HepG2 (cell line): Measurements from ENCODE around the gene CPNE1. TPM values are rescaled to one million over a fixed set of nuclear protein-coding genes. Genes with fewer than 3 reads are reported as not detected.

ENCODE experiments used
- polyA plus RNA-seq, 8 experiments: library from polyadenylated mRNA; depleted of rRNA in 3 of 8; stranded (reverse) in 7 of 8; unstranded in 1 of 8; fragments of >200 nt; fragmentation: Illumina TruSeq in 4 of 8; extraction: Trizol in 4 of 8; gene quantifications; 2 replicates each; pipeline versions ENCODE4 v1.2.1 to v1.2.3, GENCODE V29; 2011 to 2016; ENCODE audit warnings: low read depth in 4 of 8, missing spikeins in 1 of 8, mixed read lengths in 1 of 8; ENCODE audit not compliant: insufficient read depth in 1 of 8
- small RNA-seq, 3 experiments: library from RNA; depleted of rRNA; stranded (forward); fragments of <200 nt; gene quantifications; one replicate each; pipeline ENCODE3, GENCODE V24; 2012; ENCODE audit warnings: low read depth in 2 of 3, low replicate concordance in 1 of 3; ENCODE audit not compliant: insufficient read length in 3 of 3, insufficient read depth in 2 of 3
- total RNA-seq, 5 experiments: library from RNA; depleted of rRNA; stranded (reverse); fragments of >200 nt; fragmentation: Illumina TruSeq; extraction: Trizol; gene quantifications; 2 replicates each; pipeline ENCODE4 v1.2.3, GENCODE V29; 2016; ENCODE audit warnings: low read depth in 1 of 5

CPNE1 gene
- total and polyA plus RNA-seq, 2 of the 13 experiments (the other 11 are each of a cell fraction or from before 2014, with no cell fraction given): 408 to 431 TPM

Small RNA genes within 50 kb of the gene (small RNA-seq; reads per million reads assigned to genes)
- gene RNU6-759P (0 to 0.97 (median 0) reads per million in 3 experiments), gene RPL37P1 (0 reads per million in 3 experiments)

Other genes starting within 250 kb of the CPNE1 start
- not detected in 2 replicates for gene GDF5, start 226.7 kb downstream of the CPNE1 start, total RNA-seq (2016; rRNA removed; fragmentation: Illumina TruSeq; extraction: Trizol)
- not detected in 2 replicates for gene GDF5, start 226.7 kb downstream of the CPNE1 start, polyA plus RNA-seq (2011; rRNA removed)
- gene CEP250, start 209.3 kb downstream of the CPNE1 start, total RNA-seq (2016; rRNA removed; fragmentation: Illumina TruSeq; extraction: Trizol): 55.3 and 55.7 TPM in 2 replicates
- 28.3 and 28.8 TPM in 2 replicates for gene CEP250, start 209.3 kb downstream of the CPNE1 start, polyA plus RNA-seq (2011; rRNA removed)
- gene C20orf173, start 135.2 kb downstream of the CPNE1 start, total RNA-seq (2016; rRNA removed; fragmentation: Illumina TruSeq; extraction: Trizol): not detected in 2 replicates
- gene C20orf173, start 135.2 kb downstream of the CPNE1 start, polyA plus RNA-seq (2011; rRNA removed): not detected in 2 replicates
- gene ERGIC3, start 122.8 kb downstream of the CPNE1 start, total RNA-seq (2016; rRNA removed; fragmentation: Illumina TruSeq; extraction: Trizol): 224 and 407 TPM in 2 replicates
- gene ERGIC3, start 122.8 kb downstream of the CPNE1 start, polyA plus RNA-seq (2011; rRNA removed): 610 and 670 TPM in 2 replicates
- gene SPAG4, start 49.1 kb downstream of the CPNE1 start, total RNA-seq (2016; rRNA removed; fragmentation: Illumina TruSeq; extraction: Trizol): 2.5 and 5.8 TPM in 2 replicates
- gene SPAG4, start 49.1 kb downstream of the CPNE1 start, polyA plus RNA-seq (2011; rRNA removed): 137 and 149 TPM in 2 replicates
- gene RBM12, start within 50 bp of the CPNE1 start, total RNA-seq (2016; rRNA removed; fragmentation: Illumina TruSeq; extraction: Trizol): 104 and 111 TPM in 2 replicates
- 84.9 and 97.9 TPM in 2 replicates for gene RBM12, start within 50 bp of the CPNE1 start, polyA plus RNA-seq (2011; rRNA removed)
- gene NFS1, start 34.5 kb upstream of the CPNE1 start, total RNA-seq (2016; rRNA removed; fragmentation: Illumina TruSeq; extraction: Trizol): 88.1 and 94.4 TPM in 2 replicates
- gene NFS1, start 34.5 kb upstream of the CPNE1 start, polyA plus RNA-seq (2011; rRNA removed): 61.8 and 65.9 TPM in 2 replicates
- gene ROMO1, start 34.5 kb upstream of the CPNE1 start, total RNA-seq (2016; rRNA removed; fragmentation: Illumina TruSeq; extraction: Trizol): 636 and 726 TPM in 2 replicates
- 688 and 755 TPM in 2 replicates for gene ROMO1, start 34.5 kb upstream of the CPNE1 start, polyA plus RNA-seq (2011; rRNA removed)
- gene RBM39, start 77.4 kb upstream of the CPNE1 start, total RNA-seq (2016; rRNA removed; fragmentation: Illumina TruSeq; extraction: Trizol): 431 and 788 TPM in 2 replicates
- 859 and 920 TPM in 2 replicates for gene RBM39, start 77.4 kb upstream of the CPNE1 start, polyA plus RNA-seq (2011; rRNA removed)
- 34.1 and 43.3 TPM in 2 replicates for gene PHF20, start 107.1 kb upstream of the CPNE1 start, total RNA-seq (2016; rRNA removed; fragmentation: Illumina TruSeq; extraction: Trizol)
- gene PHF20, start 107.1 kb upstream of the CPNE1 start, polyA plus RNA-seq (2011; rRNA removed): 18.5 and 22.8 TPM in 2 replicates